ENCODE results near the gene KIFC3.

DNA sequence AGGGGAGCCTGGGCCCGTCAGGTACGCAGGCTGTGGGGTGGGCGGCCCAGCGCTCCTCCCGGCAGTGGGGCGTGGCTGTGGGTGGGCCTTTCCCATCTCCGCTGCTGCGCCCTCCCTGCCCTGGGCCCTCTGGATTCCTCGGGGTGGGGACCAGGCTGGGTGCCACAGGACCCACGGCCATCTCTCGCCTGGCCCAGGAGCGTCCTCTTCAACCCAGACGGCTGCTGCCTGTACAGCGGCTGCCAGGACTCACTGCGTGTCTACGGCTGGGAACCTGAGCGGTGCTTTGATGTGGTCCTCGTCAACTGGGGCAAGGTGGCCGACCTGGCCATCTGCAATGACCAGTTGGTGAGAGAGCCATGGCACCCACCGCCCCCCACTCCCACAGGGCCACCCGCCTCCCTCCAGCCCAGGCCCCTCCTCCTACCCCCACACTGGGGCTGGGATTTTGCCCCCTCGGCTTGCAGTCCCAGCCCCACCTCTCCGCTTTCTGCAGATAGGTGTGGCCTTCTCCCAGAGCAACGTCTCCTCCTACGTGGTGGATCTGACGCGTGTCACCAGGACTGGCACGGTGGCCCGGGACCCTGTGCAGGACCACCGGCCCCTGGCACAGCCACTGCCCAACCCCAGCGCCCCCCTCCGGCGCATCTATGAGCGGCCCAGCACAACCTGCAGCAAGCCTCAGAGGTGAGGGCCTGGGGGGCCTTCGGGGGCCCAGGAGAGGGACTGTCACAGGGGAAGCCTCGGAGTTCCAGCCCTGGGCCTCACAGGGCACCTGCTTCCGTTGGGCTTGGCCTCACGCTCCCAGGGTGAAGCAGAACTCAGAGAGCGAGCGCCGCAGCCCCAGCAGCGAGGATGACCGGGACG lies 49.5 kb downstream of the KIFC3 start:
- TF ChIP-seq CTCF (IDR thresholded peaks at IDR 0.05; ENCODE audit: low read depth, low read length) (no peak), EZH2phosphoT487 (IDR thresholded peaks at IDR 0.05; ENCODE audit: low read depth) (no peak)

All from OCI-LY3 (cell line).